NCI-H510A treated with DMSO at 0.1 percent for 48 hours (cell line): ENCODE data around the gene PIGV.
A peak's percentile ranks its signal among the peaks of the same experiment; 100 is the strongest.

Source experiments
- DNase-seq: peaks from one replicate; lab custom pipeline; 2025; lab: John Stamatoyannopoulos, UW

PIGV gene

DNA sequence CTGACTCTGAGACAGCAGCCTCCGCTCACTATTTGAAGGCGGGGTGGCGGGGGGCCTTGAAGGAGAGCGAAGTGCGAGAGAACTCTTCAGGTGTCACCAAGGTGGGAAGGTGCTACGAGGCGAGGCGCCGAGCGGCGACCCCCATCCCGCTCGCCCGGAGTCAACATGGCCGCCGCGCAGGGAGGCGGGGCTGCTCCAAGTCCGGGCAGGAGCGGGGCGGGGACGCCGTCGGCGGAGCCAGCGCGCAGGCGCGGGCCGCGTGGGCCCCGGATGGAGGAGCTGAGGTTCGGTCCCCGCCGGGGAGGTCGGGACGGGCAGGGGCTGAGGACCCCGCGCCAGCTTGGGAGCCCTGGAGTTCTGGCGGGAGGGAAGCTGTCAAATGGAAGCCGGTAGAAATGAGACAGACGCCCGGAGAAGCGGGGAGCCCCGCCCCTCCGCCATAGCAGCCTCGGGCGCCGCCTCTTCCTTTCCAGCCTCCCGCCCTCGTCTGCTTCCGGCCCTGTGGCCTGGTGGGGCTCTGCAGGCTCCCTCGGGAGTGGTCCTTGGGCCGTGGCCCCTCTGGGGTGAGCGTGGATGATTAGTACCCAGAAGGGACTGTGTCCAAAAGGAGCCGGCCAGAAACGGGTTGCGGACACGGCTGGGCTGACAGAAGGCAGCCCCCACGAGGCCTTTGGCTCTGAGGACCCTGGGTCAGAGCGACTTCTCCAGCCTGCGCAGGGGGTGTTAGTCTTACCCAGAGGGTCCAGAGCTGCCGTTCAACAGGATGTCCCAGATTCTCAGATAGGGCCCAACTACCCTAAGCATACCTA lies at the start of gene PIGV:
Gene PIGV (plus strand): TSS at position 245 of the 809 bp plus-strand sequence. CDS start 2,866 bp downstream, outside the sequence.
- peak; percentile 86 for DNase-seq

- DNase-seq = no peak
Observed at GRCh38 chr1:26739329-26739914, 48.3 kb upstream of the PIGV start.

GRCh38 chr1:26740023-26740634 lies 47.6 kb upstream of the PIGV start:
- no peak for DNase-seq

DNA sequence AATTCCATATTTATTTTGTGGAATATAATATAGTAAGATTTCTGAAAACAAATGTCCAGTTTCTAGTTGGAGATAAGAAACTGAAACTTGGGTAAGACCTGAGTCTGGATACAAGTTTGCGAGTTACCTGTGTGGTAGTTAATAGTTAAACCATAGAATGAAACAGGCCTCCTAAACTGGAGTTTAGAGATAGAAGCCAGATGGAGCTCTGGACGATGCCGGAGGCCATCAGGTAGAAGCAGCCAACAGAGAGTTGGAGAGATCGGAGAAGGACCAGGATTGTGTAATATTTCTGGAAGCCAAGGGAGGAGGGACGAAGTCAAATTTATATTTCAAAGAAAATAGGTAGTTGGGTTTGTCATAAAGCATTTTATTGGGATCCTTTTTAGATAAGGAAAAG lies 46.8 kb upstream of the PIGV start:
- DNase-seq = no peak

DNA sequence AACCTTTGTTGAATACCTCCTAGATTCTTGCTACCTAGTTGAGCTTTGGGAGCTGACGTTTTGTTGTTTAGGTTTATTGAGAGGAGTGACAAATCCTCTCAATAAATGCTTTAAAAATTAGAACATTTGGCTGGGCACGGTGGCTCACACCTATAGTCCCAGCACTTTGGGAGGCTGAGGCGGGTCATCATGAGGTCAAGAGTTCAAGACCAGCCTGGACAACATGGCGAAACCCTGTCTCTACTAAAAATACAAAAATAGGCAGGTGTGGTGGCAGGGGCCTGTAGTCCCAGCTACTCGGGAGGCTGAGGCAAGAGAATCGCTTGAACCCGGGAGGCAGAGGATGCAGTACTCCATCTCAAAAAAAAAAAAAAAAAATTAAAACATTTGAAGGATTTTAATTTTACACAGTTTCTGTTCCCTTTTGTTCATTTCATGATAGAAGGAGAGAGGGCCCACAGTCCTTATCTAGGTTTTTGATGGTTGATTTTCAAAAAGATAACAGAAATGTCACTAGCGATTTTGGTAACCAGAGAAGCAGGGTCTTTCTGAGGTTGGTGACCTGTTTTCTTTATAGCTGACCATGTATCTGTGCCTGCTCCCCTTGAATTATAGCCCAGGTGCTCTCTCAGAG lies 44.2 kb upstream of the PIGV start:
- no peak for DNase-seq

GRCh38 chr1:26744075-26744959 lies 43.4 kb upstream of the PIGV start:
- DNase-seq = peak; percentile 89

GRCh38 chr1:26745191-26745590 lies 42.6 kb upstream of the PIGV start:
- DNase-seq = no peak

DNA sequence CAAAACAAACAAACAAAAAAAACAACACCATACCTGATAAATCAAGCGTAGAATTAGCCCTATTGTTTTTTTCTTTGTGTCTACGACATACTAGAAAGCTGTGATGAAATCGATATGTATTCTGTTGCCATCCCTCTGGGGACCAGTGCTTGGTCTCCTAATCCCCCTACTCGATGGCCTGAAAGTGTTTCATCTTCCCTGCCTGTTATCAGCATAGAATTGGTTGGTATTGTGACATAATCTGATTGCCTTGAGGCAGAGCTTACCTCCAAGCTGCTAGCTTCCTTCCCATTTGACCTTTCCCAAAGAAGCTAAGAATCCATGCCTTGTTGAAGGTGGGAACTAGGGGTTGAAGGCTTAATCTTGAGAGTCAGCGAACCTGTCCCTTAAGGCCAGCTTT lies 40.7 kb upstream of the PIGV start:
- no peak for DNase-seq

DNA sequence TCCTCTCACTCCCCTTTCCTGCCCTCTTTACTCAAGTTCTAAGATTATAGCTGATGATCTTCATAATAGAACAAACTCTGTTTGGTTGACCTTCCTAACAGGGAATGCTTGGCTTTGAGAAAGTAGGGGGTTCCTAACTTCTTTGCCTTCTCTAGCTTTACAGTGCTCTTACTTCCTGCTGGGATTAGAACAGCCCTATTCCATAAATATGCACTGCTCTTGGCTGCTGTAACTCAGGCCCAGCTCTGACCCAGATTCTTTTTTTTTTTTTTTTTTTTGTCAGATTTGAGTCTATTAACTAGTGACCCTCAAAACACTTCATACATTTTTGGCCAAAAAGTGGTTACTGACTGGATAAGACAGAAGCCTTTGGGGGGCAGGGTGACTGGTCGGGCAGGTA lies 39.4 kb upstream of the PIGV start:
- DNase-seq = no peak

- no peak for DNase-seq
Observed at GRCh38 chr1:26749458-26749857, 38.3 kb upstream of the PIGV start.

DNA sequence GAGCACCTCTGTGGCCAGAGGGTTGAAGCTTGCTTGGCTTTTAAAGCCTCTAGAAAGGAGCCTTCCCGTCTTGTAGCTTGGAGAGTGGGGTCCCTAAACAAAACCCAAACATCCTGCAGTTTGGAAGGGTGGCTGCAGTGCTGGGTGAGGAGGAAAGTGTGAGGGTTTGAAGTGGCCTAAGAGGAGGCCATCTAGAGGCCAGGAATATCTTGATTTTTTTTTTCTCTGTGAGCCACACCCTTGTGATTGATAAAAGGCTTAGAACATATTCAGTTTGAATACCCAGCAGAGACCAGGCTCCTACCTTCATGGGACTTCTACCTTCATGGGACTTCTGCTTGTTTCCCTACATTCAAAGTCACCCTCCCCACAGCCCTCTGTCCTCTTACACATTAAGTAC lies 37.3 kb upstream of the PIGV start:
- no peak for DNase-seq

- DNase-seq = no peak
Observed at GRCh38 chr1:26752519-26752918, 35.2 kb upstream of the PIGV start.

- no peak for DNase-seq
Observed at GRCh38 chr1:26754086-26754874, 33.5 kb upstream of the PIGV start.

DNA sequence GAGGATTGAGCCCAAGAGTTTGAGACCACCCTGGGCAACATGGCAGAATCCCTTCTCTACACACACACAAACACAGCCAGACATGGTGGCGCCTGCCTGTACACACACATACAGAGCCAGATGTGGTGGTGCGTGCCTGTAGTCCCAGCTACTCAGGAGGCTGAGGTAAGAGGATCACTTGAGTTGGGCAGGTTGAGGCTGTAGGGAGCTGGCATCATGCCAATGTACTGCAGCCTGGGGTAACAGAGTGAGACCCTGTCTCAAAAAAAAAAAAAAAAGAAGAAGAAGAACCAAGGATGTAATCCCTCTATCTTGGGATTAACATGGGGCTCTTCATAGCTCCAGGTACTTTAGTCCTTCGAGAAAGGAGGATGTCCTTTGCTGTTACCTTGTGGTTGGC lies 29.4 kb upstream of the PIGV start:
- no peak for DNase-seq

DNA sequence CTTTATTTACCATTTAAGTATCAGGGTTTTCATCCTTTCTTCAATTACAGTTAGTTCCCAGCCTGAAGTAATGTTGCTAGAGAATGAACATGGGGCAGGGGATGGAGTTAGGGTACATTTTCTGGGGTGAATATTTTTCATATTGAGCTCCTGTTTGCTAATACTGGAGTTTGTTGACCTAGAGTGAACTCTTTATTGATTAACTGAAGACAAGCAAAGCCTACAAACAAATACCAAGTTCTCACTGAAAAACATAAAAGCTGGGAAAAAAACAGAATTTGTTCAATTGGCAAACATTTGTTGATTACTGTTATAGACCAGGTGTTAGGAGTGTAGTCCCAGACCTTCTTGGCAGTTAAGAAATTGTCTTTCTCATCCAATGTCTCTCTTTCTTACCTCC lies 28.2 kb upstream of the PIGV start:
- DNase-seq = no peak

GRCh38 chr1:26761217-26761616 lies 26.5 kb upstream of the PIGV start:
- no peak for DNase-seq

DNA sequence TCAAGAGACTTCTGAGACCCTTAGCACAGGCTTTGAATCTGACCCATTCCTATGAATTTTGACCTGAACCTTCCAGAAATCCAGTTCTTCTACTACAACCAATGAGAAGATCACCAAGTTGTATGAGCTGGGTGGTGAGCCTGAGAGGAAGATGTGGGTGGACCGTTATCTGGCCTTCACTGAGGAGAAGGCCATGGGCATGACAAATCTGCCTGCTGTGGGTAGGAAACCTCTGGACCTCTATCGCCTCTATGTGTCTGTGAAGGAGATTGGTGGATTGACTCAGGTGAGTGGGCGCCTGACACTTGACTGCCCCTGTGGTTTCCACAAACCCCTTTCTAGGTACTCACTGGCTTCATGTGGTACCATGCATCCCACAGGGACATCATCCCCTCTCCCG lies 20.0 kb upstream of the PIGV start:
- no peak for DNase-seq

GRCh38 chr1:26768755-26769154 lies 19.0 kb upstream of the PIGV start:
- no peak for DNase-seq

DNA sequence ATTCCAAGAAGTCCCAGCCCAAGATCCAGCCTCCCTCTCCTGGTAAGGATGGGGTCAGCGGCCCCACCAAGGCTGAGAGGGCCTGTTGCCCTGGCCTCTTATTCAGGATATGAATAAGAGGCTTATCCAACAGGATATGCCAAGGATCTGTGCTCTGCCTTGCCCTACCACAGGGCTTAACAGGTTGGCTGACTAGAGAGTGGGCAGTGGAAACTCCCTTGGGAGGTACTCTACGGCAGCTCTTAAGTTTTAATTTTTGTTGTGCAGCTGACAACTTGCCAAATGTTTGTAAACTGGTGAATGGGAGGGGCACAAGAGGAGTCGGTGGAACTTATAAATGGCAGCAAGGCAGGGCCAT lies 16.5 kb upstream of the PIGV start:
- no peak for DNase-seq

DNA sequence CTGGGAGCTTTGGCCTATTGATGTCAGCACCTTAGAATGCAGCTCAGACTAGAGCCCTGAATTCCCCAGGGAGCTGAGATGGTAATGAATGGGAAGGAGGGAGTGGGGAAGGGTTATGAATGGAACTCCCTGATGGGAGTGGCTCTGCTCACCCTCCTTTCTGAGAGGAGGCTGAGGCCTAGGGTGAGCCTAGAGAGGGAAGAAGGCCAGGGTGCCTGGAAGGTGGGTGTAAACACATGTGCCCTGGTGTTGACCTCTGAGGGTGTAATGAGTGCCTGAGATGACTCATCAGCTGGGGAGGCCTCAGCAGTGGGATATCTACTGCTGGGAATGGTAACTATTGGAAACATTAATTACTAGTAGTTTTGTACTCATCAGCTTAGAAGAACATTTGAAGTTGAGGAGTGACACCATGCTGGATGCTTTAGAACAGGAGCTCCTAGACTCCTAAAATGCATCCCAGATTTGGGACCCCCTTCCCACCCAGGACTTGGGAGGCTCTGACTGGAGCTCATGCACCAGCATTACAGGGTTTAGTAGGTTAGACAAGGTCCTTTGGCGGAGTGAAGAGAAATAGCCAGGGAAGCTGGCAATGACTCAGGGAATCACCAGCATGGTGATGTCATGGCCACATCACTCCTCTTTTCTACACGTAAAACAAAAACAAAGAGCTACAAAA lies 16.0 kb upstream of the PIGV start:
- DNase-seq = no peak

DNA sequence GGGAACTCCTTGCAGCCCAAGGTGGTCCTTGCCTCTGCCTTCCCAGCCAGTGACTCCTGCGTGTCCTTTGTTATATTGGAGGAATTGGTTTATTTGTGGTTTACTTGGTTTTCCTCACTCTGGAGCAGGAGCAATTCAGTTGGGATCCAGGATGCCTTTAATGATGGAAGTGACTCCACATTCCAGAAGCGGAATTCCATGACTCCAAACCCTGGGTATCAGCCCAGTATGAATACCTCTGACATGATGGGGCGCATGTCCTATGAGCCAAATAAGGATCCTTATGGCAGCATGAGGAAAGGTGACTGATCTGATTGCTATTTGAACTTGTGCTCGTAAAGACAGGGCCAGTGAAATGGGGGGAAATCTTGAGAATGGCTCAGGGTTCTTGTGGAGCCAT lies 15.1 kb upstream of the PIGV start:
- DNase-seq = no peak
